GM18873 (cell line): ENCODE results near the gene GLIS1.

Experiments used
- ATAC-seq: cut with Tn5 transposase; IDR thresholded peaks from one replicate; pipeline ENCODE4 v1.9.1; 2021; ENCODE audit warnings: mild to moderate bottlenecking, moderate library complexity, moderate number of reproducible peaks; ENCODE audit not compliant: unreplicated experiment, low FRiP score

Gene GLIS1

DNA sequence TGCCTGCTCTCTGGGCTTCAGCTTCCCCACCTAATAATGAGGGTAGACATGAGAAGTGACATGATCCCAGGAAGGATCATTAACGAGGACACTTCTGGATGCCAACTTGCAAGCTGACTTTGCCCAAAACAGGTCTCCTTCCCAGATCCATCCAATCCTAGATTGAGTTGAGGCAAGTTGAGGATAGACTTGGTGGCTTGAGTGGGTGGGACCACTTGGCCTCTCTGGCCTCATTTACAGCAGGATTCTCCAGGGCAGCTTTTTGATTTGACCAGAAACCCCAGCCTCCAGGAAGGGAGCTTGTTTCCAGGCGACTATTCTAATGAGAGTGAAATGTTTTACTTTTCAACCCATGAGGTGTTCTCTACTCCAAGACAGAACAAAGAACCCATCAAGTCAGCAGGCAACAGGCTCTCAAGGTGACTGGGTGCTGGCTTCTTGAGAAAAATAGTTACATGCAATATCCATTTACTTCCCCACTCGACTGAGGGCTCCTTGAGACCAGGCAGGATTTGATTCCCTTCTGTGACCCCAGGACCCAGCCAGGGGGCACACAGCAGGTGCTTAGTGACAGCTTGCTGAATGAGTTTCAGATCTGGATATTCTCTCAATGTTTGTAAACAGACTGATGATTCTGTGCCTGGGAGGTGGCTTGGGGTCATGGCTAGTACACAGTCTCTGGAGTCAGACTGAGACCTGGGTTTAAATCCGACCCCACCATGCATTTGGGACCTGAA lies 151.5 kb downstream of the GLIS1 start:
- ATAC-seq, result no peak

DNA sequence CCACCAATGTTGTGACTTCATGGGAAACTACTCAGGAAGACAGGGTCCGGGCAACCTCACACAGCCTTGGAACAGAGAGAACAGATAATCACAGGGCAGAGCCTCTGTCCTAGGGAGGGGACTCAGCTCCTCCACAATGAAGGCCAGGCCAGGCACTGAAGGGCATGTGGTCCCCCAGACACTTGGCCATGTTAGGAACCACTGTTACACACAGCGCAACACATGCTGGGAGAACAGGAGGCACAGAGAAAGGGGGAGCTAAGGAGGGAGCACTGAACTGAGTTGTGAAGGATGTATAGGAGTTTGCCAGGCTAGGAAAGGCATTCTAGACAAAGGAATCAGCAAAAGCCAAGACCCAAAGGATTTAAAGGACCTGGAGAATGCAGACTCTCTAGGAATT lies 152.2 kb downstream of the GLIS1 start:
- ATAC-seq, result no peak

DNA sequence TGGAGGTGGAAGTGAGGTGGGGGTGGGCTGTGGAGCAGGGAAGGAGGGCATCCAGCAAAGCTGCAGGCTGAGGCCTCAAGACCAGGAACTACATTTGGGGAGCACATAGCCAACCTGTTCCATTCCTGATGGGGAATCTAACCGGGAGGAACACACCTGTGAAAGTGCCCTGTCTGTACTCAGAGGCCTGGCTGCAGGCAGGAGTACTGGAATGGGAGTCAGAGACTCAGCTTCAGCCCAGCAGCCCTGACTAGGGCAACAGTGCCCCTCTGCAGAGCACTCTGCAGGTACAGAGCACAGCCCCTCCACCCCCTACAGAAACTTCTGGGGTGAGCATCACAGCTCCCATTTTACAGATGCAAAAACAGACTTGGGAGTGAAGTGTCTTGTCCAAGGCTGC lies 153.4 kb downstream of the GLIS1 start:
- ATAC-seq, result no peak

DNA sequence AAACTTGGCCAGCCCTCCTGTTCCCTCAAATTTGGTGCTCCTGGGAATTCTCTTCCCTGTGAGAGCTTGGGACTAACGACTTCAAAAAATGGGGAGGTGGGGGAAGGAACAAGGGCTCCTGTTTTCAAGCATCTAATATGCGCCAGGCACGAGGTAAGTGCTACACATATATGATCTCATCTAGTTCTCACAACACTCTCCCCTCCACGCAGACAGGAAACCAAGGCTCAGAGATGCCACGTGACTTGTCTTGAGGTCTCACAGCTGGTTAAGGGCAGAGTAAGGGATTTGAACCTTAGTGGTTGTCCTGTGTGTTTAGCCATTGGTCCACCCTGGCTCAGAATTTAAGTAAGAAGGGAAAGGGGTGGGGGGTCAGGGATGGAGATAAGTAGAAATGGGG lies 153.8 kb downstream of the GLIS1 start:
- no peak for ATAC-seq

DNA sequence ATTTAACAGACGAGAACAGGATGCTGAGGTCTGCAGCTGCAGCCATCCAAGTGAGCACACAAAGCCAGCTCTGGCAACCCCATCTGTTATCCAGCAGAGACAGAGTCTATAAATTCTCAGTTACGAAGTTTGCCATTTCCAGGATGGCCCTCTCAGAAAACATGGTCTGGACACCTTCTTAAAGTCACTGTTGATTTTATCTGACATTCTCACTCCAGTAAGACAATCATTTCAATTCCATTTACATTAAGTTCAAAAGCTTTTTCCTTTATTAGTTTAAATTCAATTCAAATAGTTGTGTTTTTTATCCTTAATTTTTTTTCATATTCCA lies 154.2 kb downstream of the GLIS1 start:
- no peak for ATAC-seq

DNA sequence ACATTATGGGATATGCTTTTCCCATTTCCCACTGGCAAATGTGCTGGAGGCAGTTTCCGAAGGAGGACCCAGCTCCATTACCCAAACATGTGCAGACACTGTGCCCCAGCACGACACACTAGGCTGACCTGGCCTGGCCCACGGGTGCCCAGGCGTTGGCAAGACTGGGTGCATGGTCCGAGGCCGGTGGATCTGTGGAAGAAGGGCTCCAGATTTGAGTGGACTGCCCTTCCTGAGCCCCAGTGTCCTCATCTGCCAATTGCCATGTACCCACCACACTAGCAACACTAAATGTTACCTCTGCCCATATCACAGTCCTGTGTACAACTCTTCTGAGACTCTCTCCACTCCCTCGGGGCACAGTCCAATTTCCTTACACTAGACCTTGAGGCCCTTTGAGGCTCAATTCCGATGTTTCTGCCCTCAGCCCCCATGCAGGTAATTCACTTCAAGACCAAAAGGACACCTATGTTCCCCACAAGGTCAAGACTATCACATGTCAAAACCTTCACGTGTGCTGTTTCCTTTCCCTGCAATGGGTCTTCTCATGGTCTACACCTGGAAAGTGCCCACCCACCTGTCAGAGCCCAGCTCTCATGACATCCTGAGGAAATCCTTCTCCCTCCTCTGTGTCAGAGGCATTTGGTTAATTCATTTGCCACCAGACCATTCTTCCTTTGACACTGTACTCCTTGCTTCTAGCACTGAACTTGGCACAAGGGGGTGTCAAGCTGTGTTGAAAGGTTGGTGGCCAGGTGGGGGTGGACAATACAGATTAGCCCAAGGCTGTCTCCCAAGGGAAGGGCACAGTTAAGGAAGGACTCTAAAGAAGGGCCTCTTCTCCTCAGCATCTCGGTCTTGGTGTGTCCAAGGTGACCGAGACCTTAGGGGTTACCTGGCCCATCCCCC lies 154.8 kb downstream of the GLIS1 start:
- no peak for ATAC-seq

DNA sequence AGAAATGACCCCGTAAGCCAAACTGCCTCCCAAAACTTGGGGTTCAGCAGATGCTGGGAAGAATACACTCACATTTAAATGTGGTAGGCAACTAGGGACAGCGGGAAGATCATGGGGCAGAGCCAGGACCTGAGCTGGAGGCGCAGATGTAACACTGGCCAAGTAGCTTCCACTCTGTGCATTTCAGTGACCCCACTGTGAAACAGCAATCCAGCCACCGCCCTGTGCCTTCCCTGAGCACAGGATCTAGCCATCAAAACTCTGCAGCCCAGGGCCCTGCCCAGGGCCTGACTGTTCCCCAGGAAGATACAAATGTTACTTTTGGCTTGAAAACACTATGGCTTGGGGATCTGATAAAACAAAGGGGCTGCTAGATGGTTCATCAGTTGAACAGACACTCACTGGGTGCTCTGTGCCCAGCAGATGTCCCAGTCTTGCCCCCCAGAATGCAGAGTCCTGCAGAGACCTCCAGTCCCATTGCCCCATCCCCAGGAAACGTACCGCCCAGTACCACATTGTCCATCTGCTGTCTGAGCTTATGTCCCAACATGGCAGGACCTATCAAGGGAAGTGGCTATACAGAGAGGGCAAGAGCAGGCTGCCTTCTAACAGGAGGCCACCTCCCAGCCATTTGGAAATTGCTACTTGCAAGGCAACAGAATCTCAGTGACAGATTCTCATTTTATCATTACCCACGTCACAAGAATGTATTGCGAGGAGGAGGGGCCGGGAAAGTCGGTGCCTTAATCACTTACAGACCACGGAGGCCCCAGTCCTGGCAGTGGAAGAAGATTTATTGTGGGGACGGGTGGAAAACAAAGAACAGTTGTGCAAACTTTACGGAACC lies 155.7 kb downstream of the GLIS1 start:
- no peak for ATAC-seq

DNA sequence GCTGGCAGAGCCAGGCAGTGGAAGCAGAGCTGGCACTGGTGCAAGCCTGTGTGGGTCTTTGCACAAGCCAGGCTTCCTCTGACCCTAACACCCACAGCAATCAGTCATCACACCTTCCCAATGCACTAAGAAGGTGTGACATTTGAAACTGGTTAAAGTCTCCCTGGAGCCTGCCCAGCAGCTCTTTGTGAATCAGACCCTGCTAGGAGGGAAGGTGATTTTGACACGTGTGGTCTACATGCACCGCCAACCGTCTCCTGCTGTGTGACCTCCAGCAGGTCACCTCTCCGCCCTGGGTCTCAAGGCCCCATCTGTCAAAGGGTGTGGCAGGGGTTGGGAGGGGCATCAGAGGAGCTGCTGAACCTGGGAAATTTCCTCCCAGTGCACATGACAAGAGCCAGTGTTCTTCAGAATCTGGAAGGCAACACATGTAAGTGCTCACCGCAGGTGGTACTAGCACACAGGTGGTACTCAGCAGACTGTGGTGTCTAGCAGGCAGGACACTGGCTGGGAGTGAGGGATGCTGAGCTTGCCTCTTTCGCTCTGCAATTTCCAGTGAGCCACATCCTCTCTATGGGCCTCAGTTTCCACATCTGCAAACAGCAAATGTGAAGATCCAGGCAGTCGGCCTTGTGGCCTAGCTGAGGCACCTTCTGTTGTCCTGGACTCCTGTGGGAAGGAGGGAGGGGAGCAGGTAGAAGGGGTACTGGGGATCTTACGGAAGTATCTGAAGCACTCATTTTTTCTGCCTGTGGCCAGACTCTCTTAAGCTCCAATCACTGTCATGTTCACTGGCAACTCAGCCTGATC lies 156.5 kb downstream of the GLIS1 start:
- no peak for ATAC-seq

DNA sequence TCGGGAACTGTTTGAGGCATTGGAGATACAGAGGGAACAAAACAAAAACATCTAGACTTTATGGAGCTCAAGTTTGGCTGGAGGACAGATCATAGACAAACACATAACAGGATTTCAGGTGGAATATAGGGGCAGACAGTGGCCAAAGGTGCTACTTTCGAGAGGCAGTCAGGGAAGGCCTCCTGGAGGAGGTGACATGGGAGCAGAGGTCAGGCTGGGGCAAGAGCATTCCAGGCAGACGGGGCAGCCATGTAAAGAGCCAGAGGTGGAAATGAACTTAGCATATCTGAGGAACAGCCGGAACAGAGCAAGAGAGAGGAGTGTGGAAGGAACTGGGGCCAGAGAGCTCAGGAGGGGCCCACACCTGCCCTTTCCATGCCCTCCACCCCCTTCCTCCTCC lies 157.5 kb downstream of the GLIS1 start:
- no peak for ATAC-seq

DNA sequence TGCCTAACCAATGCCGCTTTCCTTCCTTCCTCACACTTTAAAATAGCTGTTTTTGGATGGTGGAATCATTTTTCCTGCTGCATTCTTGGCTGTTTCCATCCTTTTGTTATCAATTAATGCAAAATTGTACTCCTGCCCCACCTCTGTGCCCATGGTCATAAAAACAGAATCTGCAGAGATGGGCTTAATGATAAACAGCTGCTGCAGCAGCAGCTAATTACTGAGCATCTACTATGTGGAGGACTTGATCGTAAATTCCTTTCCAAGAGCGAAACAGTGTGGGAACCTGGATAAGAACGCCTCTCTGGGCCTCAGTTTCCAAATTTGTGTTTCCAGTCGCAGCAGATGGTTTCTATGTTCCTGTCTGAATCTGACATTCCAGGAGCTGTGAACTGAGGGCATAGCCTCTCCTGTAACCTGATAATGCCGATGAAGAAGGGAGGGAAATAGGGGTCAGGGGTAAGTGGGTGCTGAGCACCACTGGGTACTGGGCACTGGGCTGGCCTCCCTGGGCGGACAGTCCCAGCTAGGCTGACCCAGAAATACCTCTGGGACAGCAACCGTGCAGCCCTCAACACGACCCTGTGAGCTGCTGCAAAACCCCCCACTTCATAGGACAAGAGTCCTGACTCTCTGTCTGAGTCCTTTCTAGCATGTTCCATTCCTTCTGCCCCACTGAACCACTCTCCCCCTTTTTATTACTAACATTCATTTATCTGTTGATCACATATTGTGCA lies 158.1 kb downstream of the GLIS1 start:
- no peak for ATAC-seq

DNA sequence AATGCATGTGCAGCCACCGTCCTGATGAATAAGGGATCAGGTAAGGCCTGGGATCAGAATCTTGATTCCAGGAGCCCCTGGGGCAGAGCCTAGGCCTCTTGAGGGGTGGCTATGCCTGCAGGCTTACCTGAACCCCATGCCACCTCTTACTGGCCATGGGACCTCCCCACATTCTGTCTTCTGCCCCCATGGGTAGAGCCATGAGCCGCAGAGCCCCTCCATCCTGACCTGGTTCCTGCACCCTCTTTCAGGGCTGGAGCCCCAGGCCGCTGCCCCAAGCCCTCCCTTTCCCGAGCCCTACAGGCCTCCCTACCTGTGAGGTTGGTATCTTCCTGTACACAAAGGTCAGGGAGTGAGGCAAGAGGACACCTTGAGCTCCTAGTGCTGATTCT lies 159.0 kb downstream of the GLIS1 start:
- ATAC-seq, result no peak

DNA sequence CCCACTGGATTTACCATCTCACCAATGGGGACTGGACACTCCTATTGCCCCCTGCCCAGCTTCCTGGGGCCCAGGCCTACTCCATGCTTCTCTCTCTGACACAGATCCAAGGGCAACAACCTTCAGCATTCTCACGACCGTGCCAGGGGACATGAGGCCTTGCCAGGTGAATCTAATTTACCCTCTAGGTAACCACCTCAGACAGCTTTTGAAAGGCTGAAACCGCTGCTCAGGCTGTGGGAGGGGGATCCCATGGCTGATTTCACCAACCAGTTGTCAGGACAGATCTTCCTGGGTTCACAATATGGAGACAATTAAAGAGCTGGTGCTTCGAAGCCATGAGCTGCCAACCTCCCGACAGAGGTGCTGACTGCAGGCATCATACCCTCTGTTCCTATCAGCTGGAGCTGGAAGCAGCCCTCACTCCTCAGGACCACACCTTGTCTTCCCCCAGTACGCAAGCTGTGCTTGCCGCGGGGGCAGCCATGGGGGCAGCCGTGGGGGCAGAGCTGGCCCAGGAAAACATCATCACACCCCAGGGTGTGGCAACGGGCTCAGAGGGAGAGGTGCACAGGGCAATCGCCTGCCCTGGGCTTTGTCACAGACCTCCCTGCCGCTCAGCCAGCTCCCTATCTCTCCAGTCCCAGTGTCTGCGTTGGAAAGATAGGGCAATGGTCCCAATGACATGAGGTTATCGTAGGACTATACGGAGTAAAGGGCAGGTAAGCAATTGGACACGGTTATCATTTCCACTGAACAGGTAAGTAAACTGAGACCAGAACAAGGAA lies 159.5 kb downstream of the GLIS1 start:
- ATAC-seq, result no peak

DNA sequence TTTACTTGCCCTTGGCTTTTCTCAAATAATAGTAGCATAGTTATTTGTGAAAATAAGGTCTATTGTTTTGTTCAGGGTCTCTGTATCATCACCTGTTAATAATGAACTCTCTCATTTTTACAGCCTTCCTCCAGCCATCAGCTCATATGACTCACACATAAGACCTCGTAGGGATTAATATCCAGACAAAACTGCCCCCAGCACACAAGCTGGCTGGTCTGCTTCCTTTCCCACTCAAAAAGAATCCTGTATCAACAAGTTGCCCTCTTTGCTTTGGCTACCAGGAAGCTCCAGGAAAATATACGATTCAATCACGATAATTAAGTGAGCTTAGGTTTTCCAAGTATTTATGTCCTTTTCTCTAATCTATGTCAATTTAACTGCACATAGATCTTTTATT lies 160.6 kb downstream of the GLIS1 start:
- no peak for ATAC-seq

DNA sequence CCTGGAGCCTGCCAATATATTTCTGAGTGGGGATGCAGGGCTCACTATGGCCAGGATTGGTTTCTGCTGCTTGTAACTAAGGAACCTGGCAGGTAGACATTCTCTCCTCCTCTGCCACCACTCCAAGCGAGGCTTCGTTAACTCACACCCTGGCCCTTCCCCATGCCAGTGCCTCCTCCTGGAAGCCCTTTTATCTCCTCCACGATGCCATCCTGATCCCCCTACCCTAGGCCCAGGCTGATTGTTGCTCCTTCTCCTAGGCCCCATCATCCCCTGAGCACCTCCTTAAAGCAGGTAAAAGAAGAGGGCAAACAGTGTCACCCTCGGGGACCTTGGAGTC lies 161.2 kb downstream of the GLIS1 start:
- ATAC-seq, result no peak

DNA sequence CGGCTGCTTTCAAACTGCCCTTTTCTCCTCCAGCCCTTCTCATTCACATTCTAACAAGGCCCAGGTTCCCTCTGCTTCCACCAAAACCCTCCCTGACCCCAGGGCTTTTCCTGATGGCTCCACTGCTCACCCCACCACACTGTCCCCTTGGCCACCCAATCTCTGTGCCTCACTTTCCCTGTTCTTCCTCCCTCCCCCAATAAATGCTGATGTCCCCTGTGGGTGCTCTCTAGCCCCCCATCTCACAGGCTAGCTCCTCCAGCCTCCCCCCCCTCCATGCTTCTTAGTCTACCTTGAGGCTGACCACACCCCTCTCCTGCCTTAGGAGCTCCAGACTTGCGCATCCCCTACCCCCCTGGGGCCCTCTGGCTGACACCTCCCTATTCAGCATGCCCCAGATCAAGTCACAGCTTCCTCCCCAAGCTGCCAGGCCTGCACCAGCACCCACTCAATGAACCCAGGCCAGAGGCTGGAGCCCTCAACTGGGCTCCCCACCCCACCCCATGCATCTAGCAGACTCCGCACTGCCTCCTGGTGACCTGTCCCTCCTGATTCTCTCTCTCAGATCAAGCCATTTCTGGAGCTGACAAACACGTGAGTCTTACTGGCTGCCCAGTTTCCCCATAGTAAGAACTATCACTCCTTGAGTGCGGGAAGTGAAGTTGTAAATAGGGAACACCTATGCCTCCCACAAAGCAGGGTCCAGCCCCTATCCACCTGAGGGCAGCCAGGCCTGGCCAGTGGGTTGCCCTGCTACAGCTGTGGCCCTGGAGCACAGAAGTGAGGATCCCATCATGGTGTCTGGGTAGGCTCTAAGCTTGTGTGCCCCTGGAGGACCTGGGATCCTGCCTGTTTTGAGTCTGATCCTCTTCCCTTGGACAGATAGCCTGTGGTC lies 161.9 kb downstream of the GLIS1 start:
- no peak for ATAC-seq

DNA sequence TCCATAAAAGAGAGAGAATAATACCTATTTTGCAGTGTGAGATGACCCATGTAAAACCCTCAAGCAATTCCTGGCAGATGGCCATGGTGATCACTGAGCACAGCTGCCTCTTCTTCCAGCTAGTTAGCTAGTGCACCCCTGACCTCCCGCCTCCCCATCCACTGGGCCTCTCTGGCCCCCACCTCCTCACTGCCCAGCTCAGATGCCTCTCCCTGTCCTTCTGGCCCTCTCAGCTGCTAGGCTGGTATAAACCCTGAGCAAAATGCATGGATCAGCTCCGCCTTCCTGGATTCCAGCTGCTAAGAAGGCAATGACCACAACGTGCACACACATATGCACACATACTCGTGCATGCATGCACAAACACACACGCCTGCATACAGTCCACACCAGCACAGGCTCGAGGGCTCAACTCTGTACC lies 162.6 kb downstream of the GLIS1 start:
- ATAC-seq, result no peak

DNA sequence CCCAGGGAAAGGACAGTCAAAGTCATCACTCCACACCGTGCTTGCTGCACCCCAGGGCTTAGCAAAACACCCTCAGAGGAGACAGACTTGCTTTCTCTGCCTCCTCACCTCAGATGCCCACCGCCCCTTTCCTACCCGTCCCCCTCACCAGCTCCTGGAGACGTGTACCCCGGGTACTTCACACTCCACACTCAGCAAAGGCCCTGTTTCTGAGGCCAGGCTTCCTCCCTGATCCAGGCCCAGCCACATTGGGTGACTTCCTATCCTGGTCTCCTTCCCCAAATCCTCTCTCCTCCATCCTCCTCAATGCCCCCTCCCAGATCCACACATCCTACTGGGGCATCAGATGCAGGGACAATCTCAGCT lies 163.0 kb downstream of the GLIS1 start:
- ATAC-seq, result no peak
